Ishikawa (cell line): ENCODE data around the gene CNN3.

Experiments
- CEBPB ChIP-seq: IDR thresholded peaks from 2 replicates; pipeline ENCODE4 v1.6.1; 2012
- CREB1 ChIP-seq: IDR thresholded peaks from 2 replicates; pipeline ENCODE4 v1.6.1; 2012; ENCODE audit warnings: low read depth
- EGR1 ChIP-seq: IDR thresholded peaks from 2 replicates; pipeline ENCODE4 v1.6.1; 2012
- EP300 ChIP-seq: IDR thresholded peaks from 2 replicates; pipeline ENCODE4 v1.6.1; 2012; ENCODE audit warnings: borderline replicate concordance
- FOXM1 ChIP-seq: IDR thresholded peaks from 2 replicates; pipeline ENCODE4 v1.6.1; 2012; ENCODE audit warnings: low read depth, borderline replicate concordance
- MAX ChIP-seq: IDR thresholded peaks from 2 replicates; pipeline ENCODE4 v1.6.1; 2012
- NFIC ChIP-seq: IDR thresholded peaks from 2 replicates; pipeline ENCODE4 v1.6.1; 2012
- RAD21 ChIP-seq: IDR thresholded peaks from 2 replicates; pipeline ENCODE4 v1.6.1; 2012; ENCODE audit warnings: low read depth
- REST ChIP-seq: IDR thresholded peaks from 2 replicates; pipeline ENCODE4 v1.6.1; 2012; ENCODE audit warnings: low read depth, mild to moderate bottlenecking
- TAF1 ChIP-seq: IDR thresholded peaks from 2 replicates; pipeline ENCODE4 v1.6.1; 2012; ENCODE audit warnings: low read depth, mild to moderate bottlenecking
- TCF12 ChIP-seq: IDR thresholded peaks from 2 replicates; pipeline ENCODE4 v1.6.1; 2012; ENCODE audit warnings: low read depth
- TEAD4 ChIP-seq: IDR thresholded peaks from 2 replicates; pipeline ENCODE4 v1.6.1; 2012
- USF1 ChIP-seq: IDR thresholded peaks from 2 replicates; pipeline ENCODE4 v1.6.1; 2012
- YY1 ChIP-seq: IDR thresholded peaks from 2 replicates; pipeline ENCODE4 v1.6.1; 2012; ENCODE audit warnings: low read depth
- ZBTB7A ChIP-seq: IDR thresholded peaks from 2 replicates; pipeline ENCODE4 v1.6.1; 2012; ENCODE audit warnings: low read depth

The CNN3 gene

GRCh38 chr1:94862718-94863117 lies 64.2 kb downstream of the CNN3 start:
- no peak for TF ChIP-seq CEBPB
- no peak for TF ChIP-seq TEAD4
- no peak for TF ChIP-seq TAF1
- no peak for TF ChIP-seq YY1
- no peak for TF ChIP-seq EGR1
- TF ChIP-seq REST = no peak
- TF ChIP-seq CREB1 = no peak
- no peak for TF ChIP-seq RAD21
- no peak for TF ChIP-seq TCF12
- TF ChIP-seq EP300 = no peak
- no peak for TF ChIP-seq FOXM1
- no peak for TF ChIP-seq MAX
- no peak for TF ChIP-seq ZBTB7A
- no peak for TF ChIP-seq USF1
- TF ChIP-seq NFIC = no peak

GRCh38 chr1:94859174-94859573 lies 67.7 kb downstream of the CNN3 start:
- no peak for TF ChIP-seq REST

- TF ChIP-seq NFIC (no peak), EGR1 (no peak), EP300 (no peak), TAF1 (no peak), ZBTB7A (no peak), TEAD4 (no peak), YY1 (no peak), CREB1 (no peak), CEBPB (no peak), FOXM1 (no peak), MAX (no peak), REST (no peak), USF1 (no peak), RAD21 (no peak), TCF12 (no peak)
Measured at GRCh38 chr1:94858276-94858675, 68.6 kb downstream of the CNN3 start.

DNA sequence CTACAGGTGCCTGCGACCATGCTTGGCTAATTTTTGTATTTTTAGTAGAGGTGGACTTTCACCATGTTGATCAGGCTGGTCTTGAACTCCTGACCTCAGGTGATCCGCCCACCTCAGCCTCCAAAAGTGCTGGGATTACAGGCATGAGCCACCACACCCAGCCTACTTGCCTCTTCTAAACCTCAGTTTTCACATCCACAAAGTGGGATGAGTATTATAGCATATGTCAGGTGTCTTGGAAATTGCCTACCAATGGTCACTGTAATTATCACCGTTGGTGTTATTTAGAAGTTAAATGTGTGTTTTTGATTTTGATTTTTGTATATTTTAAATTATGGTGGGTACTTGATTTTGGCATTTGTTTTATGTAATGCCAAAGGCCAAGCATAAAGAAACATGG lies 70.0 kb downstream of the CNN3 start:
- TF ChIP-seq RAD21 = no peak
- no peak for TF ChIP-seq FOXM1
- no peak for TF ChIP-seq ZBTB7A
- no peak for TF ChIP-seq REST
